HG02981 (cell line): ENCODE results near the gene ADAMTS15.

Experiments used
- ATAC-seq: cut with Tn5 transposase; IDR thresholded peaks from one replicate; pipeline ENCODE4 v1.9.1; 2021; ENCODE audit warnings: mild to moderate bottlenecking, moderate library complexity; ENCODE audit not compliant: unreplicated experiment

Gene ADAMTS15

GRCh38 chr11:130509942-130510341 lies 61.5 kb downstream of the ADAMTS15 start:
- no peak for ATAC-seq

GRCh38 chr11:130510407-130511006 lies 62.1 kb downstream of the ADAMTS15 start:
- no peak for ATAC-seq

GRCh38 chr11:130511765-130512164 lies 63.3 kb downstream of the ADAMTS15 start:
- no peak for ATAC-seq

GRCh38 chr11:130512662-130513061 lies 64.2 kb downstream of the ADAMTS15 start:
- no peak for ATAC-seq

GRCh38 chr11:130513132-130513531 lies 64.7 kb downstream of the ADAMTS15 start:
- no peak for ATAC-seq

- ATAC-seq, result no peak
Observed at GRCh38 chr11:130514316-130514715, 65.9 kb downstream of the ADAMTS15 start.

GRCh38 chr11:130514851-130515250 lies 66.4 kb downstream of the ADAMTS15 start:
- ATAC-seq, result no peak

GRCh38 chr11:130515829-130516553 lies 67.5 kb downstream of the ADAMTS15 start:
- no peak for ATAC-seq

- ATAC-seq, result no peak
Observed at GRCh38 chr11:130516554-130517505, 68.4 kb downstream of the ADAMTS15 start.

GRCh38 chr11:130518164-130518680 lies 69.8 kb downstream of the ADAMTS15 start:
- no peak for ATAC-seq

- no peak for ATAC-seq
Observed at GRCh38 chr11:130519128-130519932, 70.9 kb downstream of the ADAMTS15 start.

- ATAC-seq, result no peak
Observed at GRCh38 chr11:130520271-130520671, 71.8 kb downstream of the ADAMTS15 start.

- ATAC-seq, result no peak
Observed at GRCh38 chr11:130522284-130522961, 74.0 kb downstream of the ADAMTS15 start.

GRCh38 chr11:130523166-130523565 lies 74.7 kb downstream of the ADAMTS15 start:
- no peak for ATAC-seq

GRCh38 chr11:130523609-130524008 lies 75.2 kb downstream of the ADAMTS15 start:
- ATAC-seq, result no peak

- ATAC-seq, result no peak
Observed at GRCh38 chr11:130524132-130524790, 75.8 kb downstream of the ADAMTS15 start.

GRCh38 chr11:130525307-130525706 lies 76.9 kb downstream of the ADAMTS15 start:
- no peak for ATAC-seq
